GM21786 (cell line): ENCODE measurements around the gene BCL2L13.
A peak's percentile ranks its signal among the peaks of the same experiment; 100 is the strongest.

ENCODE experiments used
- ATAC-seq: cut with Tn5 transposase; IDR thresholded peaks from one replicate; pipeline ENCODE4 v1.9.1; 2021; ENCODE audit not compliant: unreplicated experiment

BCL2L13 gene

GRCh38 chr22:17638432-17639246 is at the start of gene BCL2L13:
Gene BCL2L13, plus strand, starts transcription at chr22:17638757. Its CDS starts 16,955 bp downstream, at chr22:17655712.
- peak; percentile 94 for ATAC-seq

- ATAC-seq = no peak
Measured at GRCh38 chr22:17589810-17590375, 48.7 kb upstream of the BCL2L13 start.

- ATAC-seq = no peak
Measured at GRCh38 chr22:17590586-17590985, 48.0 kb upstream of the BCL2L13 start.

GRCh38 chr22:17592201-17592600 is 46.4 kb upstream of the BCL2L13 start:
- no peak for ATAC-seq

GRCh38 chr22:17596226-17596625 is 42.3 kb upstream of the BCL2L13 start:
- ATAC-seq = no peak

GRCh38 chr22:17597217-17597616 is 41.3 kb upstream of the BCL2L13 start:
- ATAC-seq = no peak

GRCh38 chr22:17598318-17598717 is 40.2 kb upstream of the BCL2L13 start:
- no peak for ATAC-seq

- no peak for ATAC-seq
Measured at GRCh38 chr22:17601031-17601430, 37.5 kb upstream of the BCL2L13 start.

GRCh38 chr22:17603668-17604067 is 34.9 kb upstream of the BCL2L13 start:
- ATAC-seq = no peak

- ATAC-seq = no peak
Measured at GRCh38 chr22:17606496-17606895, 32.1 kb upstream of the BCL2L13 start.

- ATAC-seq = no peak
Measured at GRCh38 chr22:17607891-17608521, 30.6 kb upstream of the BCL2L13 start.

- ATAC-seq = no peak
Measured at GRCh38 chr22:17612057-17612456, 26.5 kb upstream of the BCL2L13 start.

- ATAC-seq = no peak
Measured at GRCh38 chr22:17613280-17613679, 25.3 kb upstream of the BCL2L13 start.

- no peak for ATAC-seq
Measured at GRCh38 chr22:17627961-17628405, 10.6 kb upstream of the BCL2L13 start.

- peak; percentile 99 for ATAC-seq
Measured at GRCh38 chr22:17628406-17629172, 10.0 kb upstream of the BCL2L13 start, which contains the start of gene ATP6V1E1. Gene ATP6V1E1, minus strand, starts transcription at chr22:17628749. Its CDS starts 114 bp downstream, at chr22:17628635.

GRCh38 chr22:17629173-17629489 is 9.4 kb upstream of the BCL2L13 start:
- ATAC-seq = no peak

GRCh38 chr22:17629641-17630040 is 8.9 kb upstream of the BCL2L13 start:
- no peak for ATAC-seq

GRCh38 chr22:17631076-17631565 is 7.4 kb upstream of the BCL2L13 start:
- no peak for ATAC-seq

GRCh38 chr22:17633217-17633997 is 5.2 kb upstream of the BCL2L13 start:
- no peak for ATAC-seq

GRCh38 chr22:17633998-17634323 is 4.6 kb upstream of the BCL2L13 start:
- no peak for ATAC-seq
